Ascending aorta (tissue), 2 donors: ENCODE measurements around the gene CCSER1. TPM values are rescaled to one million over a fixed set of nuclear protein-coding genes. Genes with fewer than 3 reads are reported as not detected.

Source experiments
- DNase-seq, 2 donors: peaks; one replicate each; pipeline ENCODE4 v3.0.0-alpha.2; 2019; ENCODE audit warnings: low spot score in 2 of 2
- H3K27ac ChIP-seq, 2 donors: fragments of 200-600 bp; sonication (generic); one replicate each; pipeline ENCODE4 v1.5.1; 2016 to 2017; ENCODE audit warnings: mild to moderate bottlenecking in 1 of 2
- H3K27me3 ChIP-seq: fragments of 200-600 bp; sonication (generic); one replicate; pipeline ENCODE4 v1.5.1; 2017
- H3K36me3 ChIP-seq, 2 donors: fragments of 200-600 bp; sonication (generic); one replicate each; pipeline ENCODE4 v1.5.1; 2016
- H3K4me1 ChIP-seq, 2 donors: fragments of 200-600 bp; sonication (generic); one replicate each; pipeline ENCODE4 v1.5.1; 2016 to 2017; ENCODE audit warnings: mild to moderate bottlenecking in 1 of 2
- H3K4me3 ChIP-seq, 2 donors: fragments of 200-600 bp; sonication (generic); one replicate each; pipeline ENCODE4 v1.5.1; 2016 to 2017; ENCODE audit warnings: mild to moderate bottlenecking in 1 of 2
- H3K9me3 ChIP-seq, 2 donors: fragments of 200-600 bp; sonication (generic); one replicate each; pipeline ENCODE4 v1.5.1; 2016
- intact Hi-C: fragments of 100-400 bp; cut with DNase I; formaldehyde crosslinking; loops from one replicate; pipeline ENCODE4 v1.15.1; 2023
- total RNA-seq: library from RNA; depleted of rRNA; stranded (reverse); fragments of >200 nt; gene quantifications from one replicate; pipeline ENCODE4 v1.1.0, GENCODE V29; 2016
- TF ChIP-seq, protein P1 (sequence below), 3 experiments: fragments of 200-600 bp in 2 of 3; fragments of 450-650 bp in 1 of 3; sonication (generic) in 2 of 3; IDR thresholded peaks; one replicate each; pipeline ENCODE4 v1.5.1; 2016 to 2019; ENCODE audit warnings: antibody characterized with exemption in 3 of 3, mild to moderate bottlenecking in 1 of 3, moderate library complexity in 1 of 3

Gene CCSER1
- total RNA-seq, 1 donor from 2014 or later: 8.9 TPM

- H3K27ac ChIP-seq: no peak overlapping the region
- intact Hi-C loops: no loop called here
- TF ChIP-seq, protein P1, sequence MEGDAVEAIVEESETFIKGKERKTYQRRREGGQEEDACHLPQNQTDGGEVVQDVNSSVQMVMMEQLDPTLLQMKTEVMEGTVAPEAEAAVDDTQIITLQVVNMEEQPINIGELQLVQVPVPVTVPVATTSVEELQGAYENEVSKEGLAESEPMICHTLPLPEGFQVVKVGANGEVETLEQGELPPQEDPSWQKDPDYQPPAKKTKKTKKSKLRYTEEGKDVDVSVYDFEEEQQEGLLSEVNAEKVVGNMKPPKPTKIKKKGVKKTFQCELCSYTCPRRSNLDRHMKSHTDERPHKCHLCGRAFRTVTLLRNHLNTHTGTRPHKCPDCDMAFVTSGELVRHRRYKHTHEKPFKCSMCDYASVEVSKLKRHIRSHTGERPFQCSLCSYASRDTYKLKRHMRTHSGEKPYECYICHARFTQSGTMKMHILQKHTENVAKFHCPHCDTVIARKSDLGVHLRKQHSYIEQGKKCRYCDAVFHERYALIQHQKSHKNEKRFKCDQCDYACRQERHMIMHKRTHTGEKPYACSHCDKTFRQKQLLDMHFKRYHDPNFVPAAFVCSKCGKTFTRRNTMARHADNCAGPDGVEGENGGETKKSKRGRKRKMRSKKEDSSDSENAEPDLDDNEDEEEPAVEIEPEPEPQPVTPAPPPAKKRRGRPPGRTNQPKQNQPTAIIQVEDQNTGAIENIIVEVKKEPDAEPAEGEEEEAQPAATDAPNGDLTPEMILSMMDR (IDR thresholded peaks at IDR 0.05): no peak
- DNase-seq: no peak
- no peak overlapping the region for H3K4me3 ChIP-seq
- no peaks in the 10 kb centered on the region for H3K36me3 ChIP-seq
- no peaks in the 10 kb centered on the region for H3K27me3 ChIP-seq
- no peaks in the 10 kb centered on the region for H3K9me3 ChIP-seq
- no peaks in the 10 kb centered on the region for H3K4me1 ChIP-seq
Measured at GRCh38 chr4:91222014-91222413, 1094.8 kb downstream of the CCSER1 start.

DNA sequence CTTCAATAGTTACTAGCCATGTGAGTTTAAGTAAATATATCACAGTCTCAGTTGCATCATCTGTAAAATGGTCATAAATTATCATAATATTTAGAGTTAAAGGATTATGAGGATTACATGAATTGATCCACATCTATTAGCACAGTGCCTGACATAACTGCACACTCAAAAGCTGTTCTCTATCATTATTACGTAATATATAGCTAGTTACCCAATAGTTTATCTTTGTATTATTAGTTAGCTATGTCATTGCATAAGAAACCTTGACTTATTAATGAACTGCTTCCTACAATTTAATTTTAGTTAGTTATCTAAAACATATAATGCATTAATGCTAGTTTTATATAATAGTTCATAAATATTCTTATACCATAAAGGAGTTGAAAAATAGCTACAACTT is 1099.7 kb downstream of the CCSER1 start:
- H3K27me3 ChIP-seq: no peaks in the 10 kb centered on the region
- H3K4me3 ChIP-seq: no peak overlapping the region
- no peaks in the 10 kb centered on the region for H3K4me1 ChIP-seq
- DNase-seq: no peak
- intact Hi-C loops: no loop called here
- H3K36me3 ChIP-seq: no peaks in the 10 kb centered on the region
- H3K27ac ChIP-seq: no peak overlapping the region
- H3K9me3 ChIP-seq: no peaks in the 10 kb centered on the region
- TF ChIP-seq, protein P1 (IDR thresholded peaks at IDR 0.05): no peak

DNA sequence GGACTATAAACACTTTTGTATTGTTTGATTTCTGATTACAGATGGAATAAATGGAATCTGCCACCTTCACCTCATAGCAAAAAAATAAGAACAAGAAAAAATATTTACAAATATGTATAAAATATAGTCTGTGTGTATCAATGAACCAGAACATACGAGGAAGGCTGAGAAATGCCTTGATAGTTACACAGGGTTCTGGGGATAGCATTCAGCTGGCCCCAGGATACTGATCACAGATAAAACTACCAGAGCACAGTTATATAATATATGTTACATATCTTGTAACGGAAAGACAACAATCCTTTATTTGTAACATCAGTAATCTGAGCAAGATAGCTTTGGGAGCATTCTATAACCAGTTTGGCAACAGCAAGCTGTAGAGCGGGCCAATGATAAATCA is 1101.5 kb downstream of the CCSER1 start:
- H3K4me1 ChIP-seq: no peaks in the 10 kb centered on the region
- no peak overlapping the region for H3K4me3 ChIP-seq
- no peak for DNase-seq
- H3K9me3 ChIP-seq: no peaks in the 10 kb centered on the region
- intact Hi-C loops: no loop called here
- TF ChIP-seq, protein P1 (IDR thresholded peaks at IDR 0.05): no peak
- no peak overlapping the region for H3K27ac ChIP-seq
- H3K36me3 ChIP-seq: no peaks in the 10 kb centered on the region
- H3K27me3 ChIP-seq: no peaks in the 10 kb centered on the region

DNA sequence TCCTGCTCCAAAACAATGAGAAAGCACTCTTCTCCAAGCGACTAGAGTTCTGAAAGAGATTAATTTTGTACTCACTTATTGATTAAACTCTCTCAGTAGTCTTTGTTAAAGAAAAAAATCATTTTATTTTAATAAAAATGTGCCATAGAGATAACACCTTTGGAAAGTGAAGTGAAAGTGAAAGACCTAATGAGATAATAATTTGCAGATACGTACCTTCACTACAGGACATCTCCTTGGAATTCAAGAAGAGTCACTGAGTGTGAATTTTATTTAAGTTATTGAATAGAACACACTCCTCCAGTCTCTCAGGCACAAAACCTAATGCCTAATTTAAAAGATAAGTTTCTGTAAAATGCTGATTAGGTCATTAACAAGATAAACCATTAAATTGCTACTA is 1106.0 kb downstream of the CCSER1 start:
- H3K4me1 ChIP-seq: no peaks in the 10 kb centered on the region
- H3K9me3 ChIP-seq: no peaks in the 10 kb centered on the region
- H3K27ac ChIP-seq: no peak overlapping the region
- intact Hi-C loops: no loop called here
- H3K27me3 ChIP-seq: no peaks in the 10 kb centered on the region
- H3K36me3 ChIP-seq: no peaks in the 10 kb centered on the region
- no peak for DNase-seq
- no peak overlapping the region for H3K4me3 ChIP-seq
- TF ChIP-seq, protein P1 (IDR thresholded peaks at IDR 0.05): no peak

GRCh38 chr4:91243132-91243531 is 1115.9 kb downstream of the CCSER1 start:
- Histone ChIP-seq H3K27me3 (no peaks in the 10 kb centered on the region), H3K27ac (no peak overlapping the region), H3K9me3 (no peaks in the 10 kb centered on the region), H3K4me3 (no peak overlapping the region), H3K4me1 (no peaks in the 10 kb centered on the region), H3K36me3 (no peaks in the 10 kb centered on the region)
- TF ChIP-seq, protein P1 (IDR thresholded peaks at IDR 0.05): no peak
- no peak for DNase-seq
- intact Hi-C loops: no loop called here

DNA sequence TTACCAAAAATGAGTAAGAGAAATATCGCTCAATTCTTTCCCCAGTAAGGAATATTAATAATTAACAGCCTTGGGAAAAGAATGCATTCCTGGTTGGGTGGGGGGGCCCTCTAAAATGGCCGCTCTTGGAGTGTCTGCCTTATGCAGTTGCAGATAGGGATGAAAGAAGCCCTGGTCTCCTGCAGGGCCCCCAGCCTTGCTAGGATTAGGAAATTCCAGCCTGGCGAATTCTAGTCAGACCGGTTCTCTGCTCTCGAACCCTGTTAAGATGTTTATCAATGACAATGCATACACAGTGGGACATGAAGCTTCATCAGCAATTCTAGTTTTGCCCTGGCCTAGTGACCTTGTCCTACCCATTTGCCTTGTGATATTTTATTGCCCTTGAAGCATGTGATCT is 1128.8 kb downstream of the CCSER1 start:
- TF ChIP-seq, protein P1 (IDR thresholded peaks at IDR 0.05): no peak
- H3K4me1 ChIP-seq: no peaks in the 10 kb centered on the region
- no peaks in the 10 kb centered on the region for H3K9me3 ChIP-seq
- no peak for DNase-seq
- intact Hi-C loops: no loop called here
- H3K27ac ChIP-seq: no peak overlapping the region
- no peaks in the 10 kb centered on the region for H3K27me3 ChIP-seq
- H3K36me3 ChIP-seq: no peaks in the 10 kb centered on the region
- no peak overlapping the region for H3K4me3 ChIP-seq
